H1 (cell line): ENCODE results near the gene ATP6AP1. TPM values are rescaled to one million over a fixed set of nuclear protein-coding genes. Genes with fewer than 3 reads are reported as not detected.

Source experiments
- CTCF ChIA-PET: fragments of 300-600 bp; sonication (Branson Sonifier 250); formaldehyde crosslinking; loops from one replicate; lab custom pipeline; 2021; ENCODE audit not compliant: partially characterized antibody; lab: Charles Lee
- POLR2A ChIA-PET: fragments of 300-600 bp; sonication (Branson Sonifier 250); formaldehyde crosslinking; loops from one replicate; lab custom pipeline; 2021; ENCODE audit warnings: inconsistent platforms; ENCODE audit not compliant: partially characterized antibody; lab: Charles Lee
- DNase-seq, 2 experiments: peaks; one replicate each; pipeline versions ENCODE4 v3.0.0 to v3.0.0-alpha.2; 2010 to 2022; ENCODE audit warnings: low spot score in 2 of 2, low read depth in 1 of 2, mixed read lengths in 1 of 2
- FAIRE-seq: peaks from 2 replicates; lab custom pipeline; 2011; peaks lifted over from hg19 to GRCh38; lab: Jason Lieb, UNC
- H2AFZ ChIP-seq: 2 replicates; pipeline ENCODE4 v1.8.1; 2012; ENCODE audit warnings: low read length, inconsistent platforms
- H2AK5ac ChIP-seq: 2 replicates; pipeline ENCODE4 v1.6.1; 2013; ENCODE audit warnings: low read depth, low read length
- H2BK120ac ChIP-seq: replicated peaks from 2 replicates; pipeline ENCODE3; 2013; ENCODE audit warnings: low read depth, low read length, inconsistent platforms
- H2BK12ac ChIP-seq: 2 replicates; pipeline ENCODE4 v1.6.1; 2013; ENCODE audit warnings: low read depth, low read length
- H2BK15ac ChIP-seq: 2 replicates; pipeline ENCODE4 v1.6.1; 2013; ENCODE audit warnings: low read length
- H2BK20ac ChIP-seq: 2 replicates; pipeline ENCODE4 v1.6.1; 2013; ENCODE audit warnings: low read length
- H2BK5ac ChIP-seq: 2 replicates; pipeline ENCODE4 v1.6.1; 2013; ENCODE audit warnings: low read depth, low read length
- H3K14ac ChIP-seq: 2 replicates; pipeline ENCODE4 v1.6.1; 2013; ENCODE audit warnings: inconsistent platforms; ENCODE audit not compliant: insufficient read length
- H3K18ac ChIP-seq: 2 replicates; pipeline ENCODE4 v1.6.1; 2013; ENCODE audit warnings: low read length; ENCODE audit errors: extremely low read depth
- H3K23ac ChIP-seq: 2 replicates; pipeline ENCODE4 v1.6.1; 2013; ENCODE audit warnings: inconsistent platforms; ENCODE audit not compliant: insufficient read length
- H3K23me2 ChIP-seq: 2 replicates; pipeline ENCODE4 v1.6.1; 2013; ENCODE audit warnings: low read depth, low read length
- H3K27ac ChIP-seq: 2 replicates; pipeline ENCODE4 v1.6.1; 2011; ENCODE audit warnings: low read depth, low read length, inconsistent platforms
- H3K27me3 ChIP-seq, 4 experiments: replicated peaks in 1 of 4; 1 replicate in 1 of 4; 2 replicates in 3 of 4; pipeline versions ENCODE4 v1.6.1 to v1.8.1; 2011 to 2013; ENCODE audit warnings: low read length in 3 of 4, mild to moderate bottlenecking in 3 of 4, inconsistent platforms in 2 of 4, mixed read lengths in 2 of 4, moderate library complexity in 1 of 4; ENCODE audit not compliant: control insufficient read depth in 3 of 4, insufficient read depth in 3 of 4; ENCODE audit errors: extremely low read depth in 1 of 4
- H3K36me3 ChIP-seq, 4 experiments: 2 replicates each; pipeline versions ENCODE4 v1.6.1 to v1.8.1; 2011 to 2013; ENCODE audit warnings: mild to moderate bottlenecking in 4 of 4, low read length in 3 of 4, moderate library complexity in 2 of 4, control low read depth in 1 of 4, inconsistent platforms in 1 of 4; ENCODE audit not compliant: insufficient read depth in 4 of 4, control insufficient read depth in 2 of 4
- H3K4ac ChIP-seq: replicated peaks from 2 replicates; pipeline ENCODE3; 2013; ENCODE audit warnings: low read length, low read depth, mixed read lengths, inconsistent platforms; ENCODE audit not compliant: insufficient read length
- H3K4me1 ChIP-seq, 4 experiments: replicated peaks in 1 of 4; 1 replicate in 1 of 4; 2 replicates in 3 of 4; pipeline versions ENCODE4 v1.6.1 to v1.8.1; 2011 to 2013; ENCODE audit warnings: low read length in 3 of 4, inconsistent platforms in 2 of 4, mixed read lengths in 1 of 4; ENCODE audit not compliant: insufficient read depth in 4 of 4, control insufficient read depth in 3 of 4
- H3K4me2 ChIP-seq, 2 experiments: 2 replicates each; pipeline versions ENCODE4 v1.6.1 to v1.8.1; 2011 to 2013; ENCODE audit warnings: low read depth in 2 of 2, low read length in 2 of 2, control low read depth in 1 of 2, inconsistent platforms in 1 of 2, mild to moderate bottlenecking in 1 of 2; ENCODE audit not compliant: insufficient read depth in 1 of 2
- H3K4me3 ChIP-seq, 4 experiments: fragments of 200-600, 300-600 bp in 1 of 4; sonication (generic), shearing (Covaris generic), sonication (Bioruptor Twin) in 1 of 4; 2 replicates each; pipeline versions ENCODE4 v1.5.1 to v1.8.1; 2011 to 2016; ENCODE audit warnings: low read length in 4 of 4, low read depth in 3 of 4, control low read depth in 2 of 4, inconsistent platforms in 2 of 4, mild to moderate bottlenecking in 2 of 4, mixed read lengths in 1 of 4, moderate library complexity in 1 of 4; ENCODE audit not compliant: insufficient read depth in 2 of 4; ENCODE audit errors: extremely low read depth in 1 of 4
- H3K56ac ChIP-seq: replicated peaks from 2 replicates; pipeline ENCODE3; 2013; ENCODE audit warnings: low read depth, mild to moderate bottlenecking, mixed read lengths, low read length, inconsistent platforms; ENCODE audit not compliant: insufficient read length
- H3K79me1 ChIP-seq: 2 replicates; pipeline ENCODE4 v1.6.1; 2013; ENCODE audit warnings: low read depth, low read length, control low read depth
- H3K79me2 ChIP-seq, 2 experiments: 2 replicates each; pipeline versions ENCODE4 v1.6.1 to v1.8.1; 2012 to 2013; ENCODE audit warnings: low read length in 2 of 2, mild to moderate bottlenecking in 2 of 2, inconsistent platforms in 1 of 2; ENCODE audit not compliant: insufficient read depth in 2 of 2, control insufficient read depth in 1 of 2
- H3K9ac ChIP-seq, 4 experiments: replicated peaks in 1 of 4; 1 replicate in 1 of 4; 2 replicates in 3 of 4; pipeline versions ENCODE4 v1.6.1 to v1.8.1; 2011 to 2013; ENCODE audit warnings: low read depth in 3 of 4, low read length in 3 of 4, control low read depth in 2 of 4, mild to moderate bottlenecking in 2 of 4, moderate library complexity in 2 of 4, inconsistent platforms in 1 of 4; ENCODE audit errors: extremely low read depth in 1 of 4
- H3K9me3 ChIP-seq, 2 experiments: 2 replicates each; pipeline versions ENCODE4 v1.6.1 to v1.8.1; 2012 to 2013; ENCODE audit warnings: mild to moderate bottlenecking in 2 of 2, moderate library complexity in 2 of 2, control low read depth in 1 of 2, inconsistent platforms in 1 of 2, low read depth in 1 of 2, low read length in 1 of 2, mixed read lengths in 1 of 2; ENCODE audit not compliant: insufficient read depth in 2 of 2
- H4K20me1 ChIP-seq, 2 experiments: replicated peaks in 1 of 2; 2 replicates each; pipeline versions ENCODE3 to v1.8.1; 2011 to 2013; ENCODE audit warnings: inconsistent platforms in 2 of 2, low read length in 2 of 2, mild to moderate bottlenecking in 1 of 2; ENCODE audit not compliant: insufficient read depth in 2 of 2, control insufficient read depth in 1 of 2
- H4K5ac ChIP-seq: 2 replicates; pipeline ENCODE4 v1.6.1; 2013; ENCODE audit warnings: low read length, low read depth, mixed read lengths, inconsistent platforms; ENCODE audit not compliant: insufficient read length
- H4K8ac ChIP-seq: 2 replicates; pipeline ENCODE4 v1.8.0; 2013; ENCODE audit warnings: mild to moderate bottlenecking, moderate library complexity, low read length, inconsistent platforms; ENCODE audit not compliant: insufficient read depth; ENCODE audit errors: extremely low read depth
- H4K91ac ChIP-seq: replicated peaks from 2 replicates; pipeline ENCODE3; 2013; ENCODE audit warnings: low read length, mixed read lengths, inconsistent platforms; ENCODE audit not compliant: insufficient read length
- CBX8 ChIP-seq: fragments of 300-800, 300-1000 bp; sonication (generic); IDR thresholded peaks from 2 replicates; pipeline ENCODE4 v1.7.1; 2016; ENCODE audit warnings: low read depth, low read length, borderline replicate concordance
- GTF2F1 ChIP-seq: IDR thresholded peaks from 2 replicates; pipeline ENCODE4 v1.6.1; 2012; ENCODE audit warnings: low read depth, low read length, improper control_type of control experiment, borderline replicate concordance
- KDM1A ChIP-seq: fragments of 200-600, 300-600 bp; sonication (generic); IDR thresholded peaks from 2 replicates; pipeline ENCODE4 v1.7.1; 2016; ENCODE audit warnings: mild to moderate bottlenecking, low read length, borderline replicate concordance
- NANOG ChIP-seq: IDR thresholded peaks from 2 replicates; pipeline ENCODE4 v1.6.1; 2011; ENCODE audit warnings: low read length, low read depth, mild to moderate bottlenecking, inconsistent platforms; ENCODE audit not compliant: insufficient read depth, poor library complexity, severe bottlenecking
- RFX5 ChIP-seq: IDR thresholded peaks from 2 replicates; pipeline ENCODE4 v1.6.1; 2011; ENCODE audit warnings: low read depth, low read length, improper control_type of control experiment, borderline replicate concordance
- WGBS, 2 experiments: shearing (Covaris generic) in 1 of 2; methylation state at CpG; one replicate each; pipeline versions ENCODE4 v1.1.6 to v1.1.7; 2013 to 2015; ENCODE audit warnings: low lambda C conversion rate in 2 of 2, mixed read lengths in 2 of 2, inconsistent platforms in 1 of 2, low coverage in 1 of 2, missing lambda C conversion rate in 1 of 2; ENCODE audit not compliant: insufficient replicate concordance in 2 of 2, insufficient coverage in 1 of 2, insufficient read length in 1 of 2; ENCODE audit errors: extremely low coverage in 1 of 2, missing lambda C conversion rate in 1 of 2; 5-methylcytosine and 5-hydroxymethylcytosine counted together
- polyA plus RNA-seq, 7 experiments: library from polyadenylated mRNA; depleted of rRNA in 3 of 7; stranded (reverse) in 5 of 7; unstranded in 2 of 7; fragments of >200 nt in 5 of 7; fragments of 200-250 nt in 2 of 7; gene quantifications; 1 replicate in 5 of 7; 2 replicates in 1 of 7; 4 replicates in 1 of 7; pipeline versions ENCODE4 v1.2.1 to v1.2.3, GENCODE V29; 2011 to 2013; ENCODE audit warnings: missing spikeins in 2 of 7, mixed read lengths in 2 of 7
- total RNA-seq: library from RNA; stranded (reverse); fragmentation: NEBNext Ultra II Directional; extraction: Animal tissue kit (Norgen Biotek cat#: 25700); gene quantifications from 2 replicates; pipeline ENCODE4 v1.2.1, GENCODE V29; 2021

Gene ATP6AP1
- total and polyA plus RNA-seq, 2 of the 8 experiments (the other 6 are each of a cell fraction or from before 2014, with no cell fraction given) = 44.6 to 80.8 TPM

DNA sequence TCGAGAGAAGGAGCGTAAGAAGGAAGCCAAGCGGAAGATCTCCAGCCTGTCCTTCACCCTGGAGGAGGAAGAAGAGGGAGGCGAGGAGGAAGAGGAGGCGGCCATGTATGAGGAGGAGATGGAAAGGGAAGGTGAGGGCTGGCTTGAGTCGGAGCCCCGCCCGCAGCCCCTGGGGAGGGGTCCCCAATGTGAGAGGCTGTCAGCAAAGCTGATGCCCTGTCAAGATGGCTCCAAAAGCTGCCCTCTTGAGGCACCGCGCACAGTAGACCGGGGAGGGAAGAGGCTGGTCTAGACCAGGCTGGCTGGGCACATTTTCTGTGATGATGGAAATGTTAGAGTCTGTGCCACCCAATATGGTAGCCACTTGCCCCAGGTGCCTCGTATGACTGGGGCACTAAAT lies 18.0 kb downstream of the ATP6AP1 start:
- Histone ChIP-seq H3K4me1 (peaks cover 0 to 4% (median 0%) of the 10 kb centered on the region in 4 experiments; a peak in 1 of 7 replicates), H3K9me3 (no peaks in the 10 kb centered on the region), H4K5ac (no peak overlapping the region), H2AFZ (no peak overlapping the region), H4K20me1 (peaks cover 0 to 2% of the 10 kb centered on the region in 2 experiments), H3K23me2 (peaks cover 3% of the 10 kb centered on the region; the same call in 1 of the 2 replicates), H3K4me2 (no peak overlapping the region), H3K56ac (no peak overlapping the region), H3K4me3 (no peak overlapping the region), H3K27ac (no peak overlapping the region), H3K36me3 (peaks cover 0 to 22% (median 10%) of the 10 kb centered on the region in 4 experiments; a peak in 5 of 8 replicates), H3K4ac (no peak overlapping the region), H2AK5ac (no peak overlapping the region), H3K18ac (no peak overlapping the region), H3K14ac (no peak overlapping the region), H2BK12ac (no peak overlapping the region), H3K79me1 (no peaks in the 10 kb centered on the region; the same call in 1 of the 2 replicates), H2BK15ac (no peak overlapping the region), H3K9ac (no peak overlapping the region), H2BK5ac (no peak overlapping the region), H4K8ac (no peak overlapping the region), H3K23ac (no peak overlapping the region), H2BK120ac (no peak overlapping the region), H4K91ac (no peak overlapping the region), H2BK20ac (no peak overlapping the region), H3K27me3 (no peaks in the 10 kb centered on the region), H3K79me2 (no peaks in the 10 kb centered on the region; a peak in 1 of 4 replicates)
- TF ChIP-seq CBX8 (no peak), RFX5 (no peak), KDM1A (no peak), GTF2F1 (no peak), NANOG (no peak)
- FAIRE-seq = no peak
- 94% methylated on average over 5 of the region's 12 CpGs; no CpG with 5 or more reads in 1 of the 2 experiments for WGBS, 2 experiments
- no peak for DNase-seq
- POLR2A ChIA-PET = interaction anchor here (1.5 to 1.7 kb wide), 3 partner anchors 16 to 77 kb away, joined by 3 to 4 read pairs (median 4); no protein-coding TSS in a partner anchor
- CTCF ChIA-PET = interaction anchor here (0.6 to 1.4 kb wide), 3 partner anchors 20 to 265 kb away, joined by 3 read pairs; no protein-coding TSS in a partner anchor
